Uterus (tissue), 2 donors: ENCODE measurements around the gene CDYL.

Experiments
- CTCF ChIP-seq, 4 experiments: fragments of 200-600 bp in 2 of 4; fragments of 450-650 bp in 2 of 4; sonication (generic) in 2 of 4; IDR thresholded peaks; one replicate each; pipeline ENCODE4 v1.5.1; 2016 to 2019; ENCODE audit warnings: antibody characterized with exemption in 4 of 4, mild to moderate bottlenecking in 2 of 4, moderate library complexity in 1 of 4
- POLR2A ChIP-seq, 2 donors: fragments of 450-650 bp; IDR thresholded peaks; one replicate each; pipeline ENCODE4 v1.6.1; 2016; ENCODE audit warnings: antibody characterized with exemption in 2 of 2, mild to moderate bottlenecking in 1 of 2, moderate library complexity in 1 of 2

DNA sequence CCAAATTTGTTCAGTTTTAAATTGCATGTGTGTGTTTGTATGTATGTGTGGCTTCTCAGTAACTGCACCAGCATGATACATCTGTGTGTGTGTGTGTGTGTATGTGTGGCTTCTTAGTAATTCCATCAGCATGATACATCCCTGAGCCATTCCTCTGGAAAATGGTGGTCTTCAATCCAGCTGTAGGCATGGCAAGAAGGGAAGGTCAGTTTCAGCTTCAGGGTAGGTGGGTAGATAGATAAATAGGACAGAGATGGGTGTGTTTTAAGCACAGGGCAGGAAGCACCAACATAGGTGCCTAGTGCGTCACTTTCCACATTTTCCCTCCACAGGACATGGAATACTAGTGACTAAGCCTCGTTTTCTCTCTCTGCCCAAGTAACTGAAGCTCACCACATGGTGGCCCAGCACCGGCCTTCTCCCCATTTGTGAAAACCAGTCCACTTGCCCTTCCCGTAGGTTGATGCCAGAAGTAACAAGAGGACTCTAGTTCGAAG, 144.8 kb downstream of the CDYL start:
- TF ChIP-seq CTCF (IDR thresholded peaks at IDR 0.05): no peak
- no peak for TF ChIP-seq POLR2A (IDR thresholded peaks at IDR 0.05)
